Measurements from ENCODE around the gene STARD5.
"Not testable (repeated sequence)": the region's sequence is repeated elsewhere in the genome, so short reads cannot be mapped to it uniquely, and the experiment has no call there.

The STARD5 gene

DNA sequence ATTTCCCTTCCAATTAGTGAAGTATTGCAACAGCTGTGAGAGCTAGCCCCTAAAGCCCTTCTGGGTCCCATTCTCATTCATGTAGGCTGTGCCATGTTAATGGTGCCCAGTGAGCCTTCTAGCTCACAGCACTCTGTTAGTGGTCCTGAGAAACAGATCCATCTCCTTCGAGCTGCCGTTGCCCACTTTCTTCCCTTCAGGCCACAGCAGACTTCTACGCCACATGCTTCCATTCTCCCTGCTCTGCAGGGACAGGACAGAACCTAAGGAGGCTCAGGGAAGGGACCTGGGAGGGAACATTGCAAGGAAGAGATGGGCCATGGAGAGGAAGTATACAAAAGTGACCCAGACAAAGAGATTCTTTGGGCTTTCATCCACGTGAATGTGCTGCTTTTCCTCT is 11.7 kb upstream of the STARD5 start:
- no peak overlapping the region for H3K4me3 ChIP-seq (ENCODE audit: low read depth, low read length)
- H3K27me3 ChIP-seq (ENCODE audit: control insufficient read depth, insufficient read depth, low read length), result no peaks in the 10 kb centered on the region
- TF ChIP-seq, protein P1, sequence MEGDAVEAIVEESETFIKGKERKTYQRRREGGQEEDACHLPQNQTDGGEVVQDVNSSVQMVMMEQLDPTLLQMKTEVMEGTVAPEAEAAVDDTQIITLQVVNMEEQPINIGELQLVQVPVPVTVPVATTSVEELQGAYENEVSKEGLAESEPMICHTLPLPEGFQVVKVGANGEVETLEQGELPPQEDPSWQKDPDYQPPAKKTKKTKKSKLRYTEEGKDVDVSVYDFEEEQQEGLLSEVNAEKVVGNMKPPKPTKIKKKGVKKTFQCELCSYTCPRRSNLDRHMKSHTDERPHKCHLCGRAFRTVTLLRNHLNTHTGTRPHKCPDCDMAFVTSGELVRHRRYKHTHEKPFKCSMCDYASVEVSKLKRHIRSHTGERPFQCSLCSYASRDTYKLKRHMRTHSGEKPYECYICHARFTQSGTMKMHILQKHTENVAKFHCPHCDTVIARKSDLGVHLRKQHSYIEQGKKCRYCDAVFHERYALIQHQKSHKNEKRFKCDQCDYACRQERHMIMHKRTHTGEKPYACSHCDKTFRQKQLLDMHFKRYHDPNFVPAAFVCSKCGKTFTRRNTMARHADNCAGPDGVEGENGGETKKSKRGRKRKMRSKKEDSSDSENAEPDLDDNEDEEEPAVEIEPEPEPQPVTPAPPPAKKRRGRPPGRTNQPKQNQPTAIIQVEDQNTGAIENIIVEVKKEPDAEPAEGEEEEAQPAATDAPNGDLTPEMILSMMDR (IDR thresholded peaks at IDR 0.05), result no peak
- H3K9ac ChIP-seq, result no peak overlapping the region
- H3K4me1 ChIP-seq, result peaks cover 12% of the 10 kb centered on the region
- no peak overlapping the region for H3K4me2 ChIP-seq (ENCODE audit: low read length)
- H3K9me3 ChIP-seq (ENCODE audit: control insufficient read depth, low read length), result no peaks in the 10 kb centered on the region
- no peak overlapping the region for H2AFZ ChIP-seq
- no peaks in the 10 kb centered on the region for H3K79me2 ChIP-seq
- no peak overlapping the region for H3K27ac ChIP-seq
- H3K36me3 ChIP-seq (ENCODE audit: control insufficient read depth, insufficient read depth, low read length), result no peaks in the 10 kb centered on the region

DNA sequence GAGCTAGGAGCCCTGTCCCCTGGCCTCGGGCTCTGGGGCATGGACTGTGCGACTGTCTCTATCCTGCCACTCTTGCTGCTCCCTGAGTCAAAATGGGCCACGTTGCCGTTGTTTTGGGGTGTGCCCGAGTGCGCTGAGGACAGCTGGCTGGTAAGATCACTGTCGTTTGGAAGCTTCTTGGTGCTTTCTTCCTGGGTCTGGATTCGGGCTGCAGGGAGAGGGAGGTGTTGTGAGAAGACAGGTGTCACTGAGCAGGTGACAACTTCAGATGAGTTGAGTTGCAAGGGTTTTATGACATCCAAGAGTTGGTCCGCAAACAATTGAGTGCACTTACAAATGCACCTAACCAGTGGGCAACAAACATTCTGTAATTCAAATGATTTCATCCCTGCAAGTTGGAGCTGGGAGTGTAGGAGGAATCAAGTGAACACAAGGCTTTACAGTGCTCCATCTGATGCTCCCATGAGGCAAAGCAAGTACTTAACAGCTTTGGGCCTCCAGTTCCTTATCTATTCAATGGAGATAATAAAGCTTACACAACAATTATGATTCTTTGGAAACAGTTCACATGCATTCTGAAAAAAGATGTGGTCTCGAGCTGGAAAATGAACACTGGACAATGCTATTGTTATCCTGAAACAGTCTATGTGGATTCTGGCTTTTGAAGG is 11.0 kb upstream of the STARD5 start:
- Histone ChIP-seq H3K4me3 (ENCODE audit: low read depth, low read length) (no peak overlapping the region), H3K9ac (no peak overlapping the region), H3K27me3 (ENCODE audit: control insufficient read depth, insufficient read depth, low read length) (no peaks in the 10 kb centered on the region), H3K4me2 (ENCODE audit: low read length) (no peak overlapping the region), H3K4me1 (peaks cover 12% of the 10 kb centered on the region), H3K27ac (no peak overlapping the region), H3K36me3 (ENCODE audit: control insufficient read depth, insufficient read depth, low read length) (no peaks in the 10 kb centered on the region), H2AFZ (no peak overlapping the region), H3K9me3 (ENCODE audit: control insufficient read depth, low read length) (no peaks in the 10 kb centered on the region), H3K79me2 (no peaks in the 10 kb centered on the region)
- TF ChIP-seq, protein P1 (IDR thresholded peaks at IDR 0.05), result no peak

DNA sequence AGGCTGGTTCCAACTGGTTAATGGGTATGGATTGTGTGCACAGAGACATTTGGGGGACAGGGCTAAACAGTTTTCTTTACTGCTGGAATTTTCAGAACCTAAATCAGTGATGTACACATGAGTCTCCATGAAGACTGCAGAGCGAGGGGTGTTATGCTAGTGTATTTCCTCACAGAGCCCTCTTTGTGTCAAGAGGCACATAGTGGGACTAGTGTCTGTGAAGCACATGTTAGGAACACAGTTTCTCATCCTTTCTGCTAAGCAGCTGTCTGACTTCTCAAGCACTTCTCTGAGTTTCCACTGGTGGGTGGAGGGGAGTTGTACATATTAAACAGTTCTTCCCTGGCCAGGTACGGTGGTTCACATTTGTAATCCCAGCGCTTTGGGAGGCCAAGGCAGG is 9.4 kb upstream of the STARD5 start:
- H3K4me1 ChIP-seq, result peaks cover 8% of the 10 kb centered on the region
- H3K27me3 ChIP-seq (ENCODE audit: control insufficient read depth, insufficient read depth, low read length), result no peaks in the 10 kb centered on the region
- H3K9ac ChIP-seq, result no peak overlapping the region
- H2AFZ ChIP-seq, result no peak overlapping the region
- H3K4me3 ChIP-seq (ENCODE audit: low read depth, low read length), result no peak overlapping the region
- no peaks in the 10 kb centered on the region for H3K9me3 ChIP-seq (ENCODE audit: control insufficient read depth, low read length)
- no peaks in the 10 kb centered on the region for H3K79me2 ChIP-seq
- TF ChIP-seq, protein P1 (IDR thresholded peaks at IDR 0.05), result no peak
- H3K4me2 ChIP-seq (ENCODE audit: low read length), result no peak overlapping the region
- H3K27ac ChIP-seq, result no peak overlapping the region
- H3K36me3 ChIP-seq (ENCODE audit: control insufficient read depth, insufficient read depth, low read length), result no peaks in the 10 kb centered on the region

DNA sequence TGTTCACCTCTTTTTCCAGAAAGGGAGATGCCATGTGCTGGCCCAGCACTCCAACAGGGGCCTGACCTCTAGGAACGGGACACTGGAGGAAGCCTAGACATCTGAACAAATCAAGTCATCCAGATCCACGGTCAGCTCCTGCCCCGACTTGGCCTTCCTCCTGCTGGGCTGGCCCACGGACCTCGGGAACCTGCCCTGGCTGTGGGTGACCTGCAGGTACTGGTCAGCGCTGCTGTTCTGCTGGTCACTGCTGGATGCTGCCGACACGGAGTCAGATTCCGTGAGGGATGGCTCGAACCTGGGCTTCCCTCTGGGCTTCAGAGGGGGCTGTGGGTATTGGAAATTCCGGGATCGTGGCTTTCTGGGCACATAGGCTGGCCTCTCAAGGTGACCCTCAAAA is 8.4 kb upstream of the STARD5 start:
- TF ChIP-seq, protein P1 (IDR thresholded peaks at IDR 0.05), result no peak
- Histone ChIP-seq H3K79me2 (no peaks in the 10 kb centered on the region), H3K36me3 (ENCODE audit: control insufficient read depth, insufficient read depth, low read length) (no peaks in the 10 kb centered on the region), H3K9me3 (ENCODE audit: control insufficient read depth, low read length) (no peaks in the 10 kb centered on the region), H3K27me3 (ENCODE audit: control insufficient read depth, insufficient read depth, low read length) (no peaks in the 10 kb centered on the region), H3K27ac (no peak overlapping the region), H3K4me3 (ENCODE audit: low read depth, low read length) (no peak overlapping the region), H3K9ac (no peak overlapping the region), H2AFZ (no peak overlapping the region), H3K4me2 (ENCODE audit: low read length) (no peak overlapping the region), H3K4me1 (peaks cover under 1% of the 10 kb centered on the region)

DNA sequence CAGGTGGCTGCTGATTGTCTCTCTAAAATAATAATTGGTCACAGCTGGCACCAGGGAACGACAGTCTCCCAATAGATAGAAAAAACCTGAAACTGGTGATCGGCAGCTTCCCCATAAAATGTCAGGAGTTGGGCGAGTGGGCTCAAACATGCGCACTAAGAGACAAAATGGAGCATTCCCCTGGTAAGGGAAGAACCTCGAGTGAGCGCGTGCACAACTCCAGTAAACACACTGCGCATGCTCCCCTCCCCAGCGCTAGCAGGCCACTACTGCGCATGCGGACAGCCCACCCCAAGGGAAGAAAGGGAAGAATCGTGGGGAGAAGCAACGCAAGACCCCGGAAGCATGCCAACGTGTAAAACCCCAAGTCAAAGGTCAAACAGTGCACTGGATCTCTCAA is 7.7 kb upstream of the STARD5 start:
- Histone ChIP-seq H3K36me3 (ENCODE audit: control insufficient read depth, insufficient read depth, low read length) (no peaks in the 10 kb centered on the region), H3K4me1 (no peaks in the 10 kb centered on the region), H3K9me3 (ENCODE audit: control insufficient read depth, low read length) (no peaks in the 10 kb centered on the region), H3K27ac (no peak overlapping the region), H3K4me3 (ENCODE audit: low read depth, low read length) (no peak overlapping the region), H2AFZ (no peak overlapping the region), H3K9ac (no peak overlapping the region), H3K79me2 (no peaks in the 10 kb centered on the region), H3K27me3 (ENCODE audit: control insufficient read depth, insufficient read depth, low read length) (no peaks in the 10 kb centered on the region), H3K4me2 (ENCODE audit: low read length) (no peak overlapping the region)
- TF ChIP-seq, protein P1 (IDR thresholded peaks at IDR 0.05), result no peak

DNA sequence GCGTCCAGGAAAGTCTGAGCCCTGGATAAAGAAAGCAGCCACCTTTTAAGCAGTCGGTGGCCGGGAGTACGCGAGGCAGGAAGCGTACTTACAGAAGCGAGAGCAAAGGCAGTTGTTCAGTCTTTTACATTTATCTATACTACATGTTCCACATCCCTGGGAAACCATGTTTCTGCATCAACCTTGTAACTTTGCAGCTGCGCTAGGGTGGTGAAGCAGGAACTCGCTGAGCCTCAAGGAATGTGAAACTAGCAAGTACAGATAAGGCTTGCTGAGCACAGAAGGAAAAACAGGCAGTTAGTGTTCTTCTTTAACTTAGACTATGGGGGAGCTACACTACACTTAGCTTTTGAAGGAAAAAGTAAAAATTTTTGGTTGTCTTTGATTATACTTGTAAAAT is 7.2 kb upstream of the STARD5 start:
- H3K9ac ChIP-seq; H2AFZ ChIP-seq; H3K9me3 ChIP-seq (ENCODE audit: control insufficient read depth, low read length); H3K27ac ChIP-seq; H3K27me3 ChIP-seq (ENCODE audit: control insufficient read depth, insufficient read depth, low read length); H3K36me3 ChIP-seq (ENCODE audit: control insufficient read depth, insufficient read depth, low read length); H3K4me3 ChIP-seq (ENCODE audit: low read depth, low read length); H3K79me2 ChIP-seq; H3K4me1 ChIP-seq; H3K4me2 ChIP-seq (ENCODE audit: low read length): not testable (repeated sequence)
